Left lobe of liver (tissue), 2 donors: ENCODE measurements around the gene C1orf52. TPM values are rescaled to one million over a fixed set of nuclear protein-coding genes. Genes with fewer than 3 reads are reported as not detected.

ENCODE experiments used
- ATAC-seq: fragments of 200-7000 bp; cut with Tn5 transposase; one replicate; pipeline ENCODE4 v1.9.1; 2020; ENCODE audit warnings: mild to moderate bottlenecking, moderate library complexity
- DNase-seq: peaks from one replicate; pipeline ENCODE4 v3.0.0-alpha.2; 2020; ENCODE audit warnings: low spot score
- total RNA-seq: library from RNA; stranded (reverse); gene quantifications from one replicate; pipeline ENCODE4 v1.2.1, GENCODE V29; 2021
- donor health status: DM: no; HTN: no; CAD: no; lungs with moderate emphysema.
- donor health status: DM: no; HTN: yes; CAD: no.

C1orf52 gene
- total RNA-seq, 1 donor from 2014 or later, result 8.2 TPM

- ATAC-seq, result no peak
These were observed 21.8 kb downstream of the C1orf52 start for GRCh38 chr1:85237613-85238012.

GRCh38 chr1:85230305-85230977 is 29.0 kb downstream of the C1orf52 start:
- ATAC-seq (no peak), DNase-seq (no peak)

More at GRCh38 chr1:85237613-85238012, 21.8 kb downstream of the C1orf52 start:
- no peak for DNase-seq

GRCh38 chr1:85229574-85230097 is 29.8 kb downstream of the C1orf52 start:
- DNase-seq (no peak), ATAC-seq (no peak)

- DNase-seq, result no peak
- ATAC-seq, result no peak
These were observed 30.5 kb downstream of the C1orf52 start for GRCh38 chr1:85228972-85229371.

GRCh38 chr1:85225624-85226380 is 33.7 kb downstream of the C1orf52 start:
- DNase-seq (no peak), ATAC-seq (no peak)

GRCh38 chr1:85224734-85225623 is 34.5 kb downstream of the C1orf52 start:
- DNase-seq, result no peak
- ATAC-seq, result no peak

- ATAC-seq, result no peak
These were observed 35.2 kb downstream of the C1orf52 start for GRCh38 chr1:85224295-85224694.

GRCh38 chr1:85223334-85223733 is 36.1 kb downstream of the C1orf52 start:
- ATAC-seq (no peak), DNase-seq (no peak)

More at GRCh38 chr1:85224295-85224694, 35.2 kb downstream of the C1orf52 start:
- no peak for DNase-seq

- ATAC-seq (no peak), DNase-seq (no peak)
These were observed 38.7 kb downstream of the C1orf52 start for GRCh38 chr1:85220756-85221201.

GRCh38 chr1:85219853-85220610 is 39.4 kb downstream of the C1orf52 start:
- DNase-seq (no peak), ATAC-seq (no peak)

- DNase-seq, result no peak
- no peak for ATAC-seq
These were observed 42.8 kb downstream of the C1orf52 start for GRCh38 chr1:85216697-85217096.

- ATAC-seq, result no peak
- no peak for DNase-seq
These were observed 44.8 kb downstream of the C1orf52 start for GRCh38 chr1:85214654-85215053.

GRCh38 chr1:85208488-85208887 is 51.0 kb downstream of the C1orf52 start:
- ATAC-seq, result no peak
- no peak for DNase-seq

- no peak for DNase-seq
- ATAC-seq, result no peak
These were observed 55.8 kb downstream of the C1orf52 start for GRCh38 chr1:85203573-85204171.

- DNase-seq, result no peak
- no peak for ATAC-seq
These were observed 56.6 kb downstream of the C1orf52 start for GRCh38 chr1:85202864-85203255.

- DNase-seq (no peak), ATAC-seq (peak; percentile 16)
These were observed 57.2 kb downstream of the C1orf52 start for GRCh38 chr1:85202092-85202863.

GRCh38 chr1:85201340-85202091 is 57.9 kb downstream of the C1orf52 start:
- ATAC-seq (peak; percentile 77), DNase-seq (peak; percentile 79)
